HEK293 (cell line): Measurements from ENCODE around the gene CLPX.
A peak's percentile ranks its signal among the peaks of the same experiment; 100 is the strongest.

Experiments
- CTCF ChIA-PET: fragments of 350-600 bp; formaldehyde crosslinking; extraction: SDS; loops from one replicate; lab custom pipeline; 2021; ENCODE audit warnings: antibody characterized with exemption; lab: Yijun Ruan, JAX
- POLR2A ChIA-PET: fragments of 300-600 bp; formaldehyde crosslinking; extraction: SDS; loops from one replicate; lab custom pipeline; 2020; ENCODE audit warnings: antibody characterized with exemption, inconsistent platforms; lab: Yijun Ruan, JAX
- H3K27ac ChIP-seq: fragments of 200-500 bp; sonication (Bioruptor generic); 2 replicates; pipeline ENCODE4 v1.5.1; 2014; ENCODE audit warnings: low read depth, low read length, control low read depth, inconsistent platforms; ENCODE audit errors: extremely low read depth
- H3K36me3 ChIP-seq, 2 experiments: fragments of 200-500 bp in 1 of 2; sonication (Bioruptor generic) in 1 of 2; 1 replicate in 1 of 2; 2 replicates in 1 of 2; pipeline ENCODE4 v1.5.1; 2014 to 2017; ENCODE audit warnings: inconsistent platforms in 2 of 2, low read length in 2 of 2; ENCODE audit not compliant: control insufficient read depth in 2 of 2, insufficient read depth in 1 of 2
- H3K4me1 ChIP-seq: fragments of 200-500 bp; sonication (Bioruptor generic); 2 replicates; pipeline ENCODE4 v1.5.1; 2014; ENCODE audit warnings: mild to moderate bottlenecking, low read length, inconsistent platforms; ENCODE audit not compliant: control insufficient read depth, insufficient read depth
- H3K4me3 ChIP-seq: 2 replicates; pipeline ENCODE4 v1.5.1; 2011; ENCODE audit warnings: low read depth, mild to moderate bottlenecking, control low read depth, low read length, moderate library complexity
- H3K9me3 ChIP-seq: fragments of 200-500 bp; sonication (Bioruptor generic); 2 replicates; pipeline ENCODE4 v1.5.1; 2014; ENCODE audit warnings: low read depth, low read length, inconsistent platforms; ENCODE audit not compliant: control insufficient read depth, insufficient read depth
- GFI1B ChIP-seq: fragments of 450-650 bp; formaldehyde crosslinking; IDR thresholded peaks from 2 replicates; pipeline ENCODE4 v1.5.1; 2016; ENCODE audit warnings: missing biosample characterization, missing genetic modification characterization
- GLIS2 ChIP-seq: fragments of 450-650 bp; formaldehyde crosslinking; IDR thresholded peaks from 2 replicates; pipeline ENCODE4 v1.5.1; 2016; ENCODE audit warnings: missing biosample characterization, missing genetic modification characterization
- HOXC10 ChIP-seq: sonication (generic); formaldehyde crosslinking; IDR thresholded peaks from 2 replicates; pipeline ENCODE4 v1.8.1; 2023; ENCODE audit warnings: mild to moderate bottlenecking, missing genetic modification reagents
- IKZF3 ChIP-seq: fragments of 450-650 bp; IDR thresholded peaks from 2 replicates; pipeline ENCODE4 v1.5.0; 2018; ENCODE audit warnings: missing biosample characterization, mild to moderate bottlenecking, missing genetic modification characterization, moderate library complexity
- INSM2 ChIP-seq: fragments of 450-650 bp; formaldehyde crosslinking; IDR thresholded peaks from 2 replicates; pipeline ENCODE4 v1.5.1; 2016; ENCODE audit warnings: missing biosample characterization, missing genetic modification characterization
- KLF16 ChIP-seq: fragments of 450-650 bp; formaldehyde crosslinking; IDR thresholded peaks from 2 replicates; pipeline ENCODE4 v1.5.1; 2017; ENCODE audit warnings: missing biosample characterization, missing genetic modification characterization
- KLF8 ChIP-seq: fragments of 450-650 bp; formaldehyde crosslinking; IDR thresholded peaks from 2 replicates; pipeline ENCODE4 v1.5.1; 2016; ENCODE audit warnings: missing biosample characterization, missing genetic modification characterization
- OVOL3 ChIP-seq: fragments of 450-650 bp; formaldehyde crosslinking; IDR thresholded peaks from 2 replicates; pipeline ENCODE4 v1.5.1; 2016; ENCODE audit warnings: missing biosample characterization, missing genetic modification characterization
- PRDM4 ChIP-seq: fragments of 450-650 bp; formaldehyde crosslinking; IDR thresholded peaks from 2 replicates; pipeline ENCODE4 v1.5.1; 2017; ENCODE audit warnings: missing biosample characterization, missing genetic modification characterization
- SP3 ChIP-seq: fragments of 450-650 bp; formaldehyde crosslinking; IDR thresholded peaks from 2 replicates; pipeline ENCODE4 v1.5.1; 2016; ENCODE audit warnings: missing biosample characterization, missing genetic modification characterization
- SP7 ChIP-seq: fragments of 450-650 bp; formaldehyde crosslinking; IDR thresholded peaks from 2 replicates; pipeline ENCODE4 v1.5.1; 2016; ENCODE audit warnings: missing biosample characterization, missing genetic modification characterization
- WT1 ChIP-seq: fragments of 450-650 bp; formaldehyde crosslinking; IDR thresholded peaks from 2 replicates; pipeline ENCODE4 v1.5.1; 2016; ENCODE audit warnings: missing biosample characterization, missing genetic modification characterization
- ZNF112 ChIP-seq: fragments of 450-650 bp; formaldehyde crosslinking; IDR thresholded peaks from 2 replicates; pipeline ENCODE4 v1.5.0; 2017; ENCODE audit warnings: missing biosample characterization, missing genetic modification characterization
- ZNF16 ChIP-seq: fragments of 450-650 bp; formaldehyde crosslinking; IDR thresholded peaks from 2 replicates; pipeline ENCODE4 v1.5.1; 2016; ENCODE audit warnings: low read depth, missing biosample characterization, missing genetic modification characterization
- ZNF18 ChIP-seq: fragments of 450-650 bp; formaldehyde crosslinking; IDR thresholded peaks from 2 replicates; pipeline ENCODE4 v1.5.1; 2016; ENCODE audit warnings: missing biosample characterization, missing genetic modification characterization
- ZNF214 ChIP-seq: fragments of 450-650 bp; formaldehyde crosslinking; IDR thresholded peaks from 2 replicates; pipeline ENCODE4 v1.5.1; 2017; ENCODE audit warnings: missing biosample characterization, mild to moderate bottlenecking, missing genetic modification characterization, borderline replicate concordance
- ZNF223 ChIP-seq: fragments of 450-650 bp; formaldehyde crosslinking; IDR thresholded peaks from 2 replicates; pipeline ENCODE4 v1.5.1; 2016; ENCODE audit warnings: missing biosample characterization, missing genetic modification characterization
- ZNF266 ChIP-seq: fragments of 450-650 bp; formaldehyde crosslinking; IDR thresholded peaks from 2 replicates; pipeline ENCODE4 v1.5.1; 2016; ENCODE audit warnings: missing biosample characterization, missing genetic modification characterization, low read depth
- ZNF274 ChIP-seq, 2 experiments: fragments of 200-500 bp in 1 of 2; fragments of 450-650 bp in 1 of 2; sonication (Bioruptor generic) in 1 of 2; formaldehyde crosslinking in 1 of 2; IDR thresholded peaks; 2 replicates each; pipeline versions ENCODE4 v1.5.1 to v1.6.1; 2014 to 2016; ENCODE audit warnings: borderline replicate concordance in 1 of 2, inconsistent platforms in 1 of 2, low read length in 1 of 2, missing biosample characterization in 1 of 2, missing genetic modification characterization in 1 of 2
- ZNF335 ChIP-seq: fragments of 450-650 bp; formaldehyde crosslinking; conservative IDR thresholded peaks from 2 replicates; pipeline ENCODE4 v1.5.1; 2016; ENCODE audit warnings: missing biosample characterization, missing genetic modification characterization
- ZNF37A ChIP-seq: fragments of 450-650 bp; IDR thresholded peaks from 2 replicates; pipeline ENCODE4 v1.5.1; 2018; ENCODE audit warnings: missing biosample characterization, missing genetic modification characterization
- ZNF394 ChIP-seq: fragments of 450-650 bp; formaldehyde crosslinking; IDR thresholded peaks from 2 replicates; pipeline ENCODE4 v1.5.1; 2016; ENCODE audit warnings: missing biosample characterization, missing genetic modification characterization, mild to moderate bottlenecking, moderate library complexity, borderline replicate concordance
- ZNF423 ChIP-seq: fragments of 450-650 bp; formaldehyde crosslinking; IDR thresholded peaks from 2 replicates; pipeline ENCODE4 v1.5.1; 2016; ENCODE audit warnings: missing biosample characterization, missing genetic modification characterization
- ZNF488 ChIP-seq: fragments of 450-650 bp; formaldehyde crosslinking; IDR thresholded peaks from 2 replicates; pipeline ENCODE4 v1.5.1; 2016; ENCODE audit warnings: missing biosample characterization, missing genetic modification characterization
- ZNF580 ChIP-seq: fragments of 450-650 bp; formaldehyde crosslinking; IDR thresholded peaks from 2 replicates; pipeline ENCODE4 v1.5.1; 2016; ENCODE audit warnings: missing biosample characterization, missing genetic modification characterization
- ZNF768 ChIP-seq: fragments of 450-650 bp; formaldehyde crosslinking; IDR thresholded peaks from 2 replicates; pipeline ENCODE4 v1.5.1; 2018; ENCODE audit warnings: missing biosample characterization, mild to moderate bottlenecking, missing genetic modification characterization
- ZNF785 ChIP-seq: fragments of 450-650 bp; formaldehyde crosslinking; IDR thresholded peaks from 2 replicates; pipeline ENCODE4 v1.5.1; 2016; ENCODE audit warnings: missing biosample characterization, missing genetic modification characterization
- ZNF830 ChIP-seq: fragments of 450-650 bp; IDR thresholded peaks from 2 replicates; pipeline ENCODE4 v1.5.0; 2018; ENCODE audit warnings: missing biosample characterization, missing genetic modification characterization, low read depth, mild to moderate bottlenecking, moderate library complexity
- ZSCAN4 ChIP-seq: fragments of 450-650 bp; formaldehyde crosslinking; IDR thresholded peaks from 2 replicates; pipeline ENCODE4 v1.5.1; 2017; ENCODE audit warnings: missing biosample characterization, missing genetic modification characterization

The CLPX gene

GRCh38 chr15:65184868-65185717 lies at the start of gene CLPX:
CLPX (minus strand) TSS chr15:65185342; CDS start chr15:65185153, 189 bp downstream.
- ChIA-PET POLR2A (interaction anchor here (0.5 to 2.4 kb wide), 27 partner anchors 10 to 1341 kb away, joined by 3 to 30 read pairs (median 4); partner anchors contain the start of genes INTS14, PARP16, PDCD7 and RAB11A), CTCF (interaction anchor here (1.0 kb wide), 2 partner anchors 86 to 113 kb away, joined by 3 to 5 read pairs; no protein-coding TSS in a partner anchor)
- H3K4me3 ChIP-seq, result peak within 1 kb of the TSS; percentile 91
- peak within 1 kb of the TSS; percentile 78 for H3K27ac ChIP-seq
- no peaks in the 10 kb centered on the region for H3K9me3 ChIP-seq
- H3K4me1 ChIP-seq, result no peaks in the 10 kb centered on the region
- H3K36me3 ChIP-seq, result peaks cover 0 to 2% of the 10 kb centered on the region in 2 experiments; a peak in 2 of 3 replicates
- TF ChIP-seq ZNF488 (tag by site-specific recombination) (no peak), SP3 (tag by site-specific recombination) (peak; percentile 71), OVOL3 (tag by site-specific recombination) (no peak), ZNF112 (no peak), ZSCAN4 (tag by site-specific recombination) (no peak), ZNF580 (tag by site-specific recombination) (peak; percentile 32; the same call in 1 of the 2 replicates), HOXC10 (CRISPR knock-in tag) (no peak), ZNF223 (tag by site-specific recombination) (no peak), GFI1B (tag by site-specific recombination) (no peak), ZNF830 (tag by site-specific recombination) (no peak), ZNF18 (tag by site-specific recombination) (no peak), ZNF274 (IDR thresholded peaks at IDR 0.05; ENCODE audit: low read length) (no peak), ZNF274 (tag by site-specific recombination; IDR thresholded peaks at IDR 0.05; ENCODE audit: borderline replicate concordance) (no peak), IKZF3 (peak; percentile 28; the same call in 1 of the 2 replicates), WT1 (tag by site-specific recombination) (no peak), ZNF423 (tag by site-specific recombination) (no peak), KLF8 (peak; percentile 74), INSM2 (tag by site-specific recombination) (peak; percentile 64), GLIS2 (tag by site-specific recombination) (peak; percentile 17), ZNF266 (tag by site-specific recombination) (no peak), ZNF214 (tag by site-specific recombination) (no peak), ZNF37A (tag by site-specific recombination) (no peak), ZNF335 (tag by site-specific recombination) (peak; percentile 89), ZNF785 (tag by site-specific recombination) (no peak), PRDM4 (tag by site-specific recombination) (peak; percentile 28; the same call in 1 of the 2 replicates), ZNF768 (tag by site-specific recombination) (no peak), ZNF394 (tag by site-specific recombination) (no peak; the same call in 1 of the 2 replicates), KLF16 (tag by site-specific recombination) (no peak), ZNF16 (tag by site-specific recombination) (no peak), SP7 (tag by site-specific recombination) (0 out of 2 replicates have a peak, but pooled peaks have one; percentile 37)
